ENCODE data around the gene MRPS26. TPM values are rescaled to one million over a fixed set of nuclear protein-coding genes. Genes with fewer than 3 reads are reported as not detected.

The MRPS26 gene
- total RNA-seq, 1 experiment from 2014 or later, result 52.7 TPM

GRCh38 chr20:3045042-3045815 lies 623 bp upstream of the MRPS26 start:
- no peak for DNase-seq (ENCODE audit: low read depth, low spot score)
- ATAC-seq, result peak; percentile 88
- peaks cover 5% of the 10 kb centered on the region; the same call in 1 of the 2 replicates for H3K36me3 ChIP-seq (ENCODE audit: control insufficient read depth, insufficient read depth, low read length)
- CTCF ChIA-PET, result no interaction called here
- TF ChIP-seq REST (IDR thresholded peaks at IDR 0.05; ENCODE audit: insufficient read depth in 1 of 2, low read depth in 2 of 2, low read length in 1 of 2) (no peak), SIN3A (IDR thresholded peaks at IDR 0.05; ENCODE audit: borderline replicate concordance, insufficient read depth, low read depth, low read length) (no peak)
- H3K27me3 ChIP-seq (ENCODE audit: control insufficient read depth, insufficient read depth, low read length), result no peaks in the 10 kb centered on the region
- in situ Hi-C loops (cut with HindIII; ENCODE audit: low pct_unique_long_range_greater_than_20kb, low sequenced_read_pairs), result no loop called here
- intact Hi-C loops (cut with micrococcal nuclease; ENCODE audit: unreplicated experiment), result no loop called here
- peak overlapping the region; percentile 86 for H3K27ac ChIP-seq (ENCODE audit: low read length)
- POLR2A ChIA-PET, result no interaction called here
- H3K9me3 ChIP-seq (ENCODE audit: control insufficient read depth, insufficient read depth, low read depth, low read length), result no peaks in the 10 kb centered on the region
- BruUV-seq (replicated peaks), result no TSS peak
- peaks cover 8% of the 10 kb centered on the region; the same call in 1 of the 2 replicates for H3K4me1 ChIP-seq (ENCODE audit: control insufficient read depth, insufficient read depth, low read length)
- H3K4me3 ChIP-seq (ENCODE audit: low read depth in 2 of 2, low read length in 2 of 2), result peak overlapping the region; percentile 82 to 88

GRCh38 chr20:3046677-3047462 lies 1.0 kb downstream of the MRPS26 start:
- ChIA-PET POLR2A (no interaction called here), CTCF (no interaction called here)
- no peaks in the 10 kb centered on the region for H3K9me3 ChIP-seq (ENCODE audit: control insufficient read depth, insufficient read depth, low read depth, low read length)
- H3K27ac ChIP-seq (ENCODE audit: low read length), result peak overlapping the region; percentile 86
- H3K27me3 ChIP-seq (ENCODE audit: control insufficient read depth, insufficient read depth, low read length), result no peaks in the 10 kb centered on the region
- no TSS peak for BruUV-seq (replicated peaks)
- H3K4me3 ChIP-seq (ENCODE audit: low read depth in 2 of 2, low read length in 2 of 2), result peak overlapping the region; percentile 82 to 88
- intact Hi-C loops (cut with micrococcal nuclease; ENCODE audit: unreplicated experiment) (no loop called here), in situ Hi-C loops (cut with HindIII; ENCODE audit: low pct_unique_long_range_greater_than_20kb, low sequenced_read_pairs) (no loop called here)
- peaks cover 9% of the 10 kb centered on the region for H3K4me1 ChIP-seq (ENCODE audit: control insufficient read depth, insufficient read depth, low read length)
- H3K36me3 ChIP-seq (ENCODE audit: control insufficient read depth, insufficient read depth, low read length), result peaks cover 5% of the 10 kb centered on the region; the same call in 1 of the 2 replicates
- DNase-seq (ENCODE audit: low read depth, low spot score), result no peak
- TF ChIP-seq POLR2AphosphoS5 (IDR thresholded peaks at IDR 0.05; ENCODE audit: low read depth, low read length), result no peak
- no peak for TF ChIP-seq TCF7L2 (IDR thresholded peaks at IDR 0.05; ENCODE audit: low read depth, low read length)
- no peak for TF ChIP-seq SIN3A (IDR thresholded peaks at IDR 0.05; ENCODE audit: borderline replicate concordance, insufficient read depth, low read depth, low read length)
- no peak for TF ChIP-seq CTCF (IDR thresholded peaks at IDR 0.05)
- TF ChIP-seq REST (IDR thresholded peaks at IDR 0.05; ENCODE audit: insufficient read depth in 1 of 2, low read depth in 2 of 2, low read length in 1 of 2), result no peak
- ATAC-seq, result no peak

Data from Panc1 (cell line).